ENCODE measurements around the gene PEX6.

PEX6 gene

DNA sequence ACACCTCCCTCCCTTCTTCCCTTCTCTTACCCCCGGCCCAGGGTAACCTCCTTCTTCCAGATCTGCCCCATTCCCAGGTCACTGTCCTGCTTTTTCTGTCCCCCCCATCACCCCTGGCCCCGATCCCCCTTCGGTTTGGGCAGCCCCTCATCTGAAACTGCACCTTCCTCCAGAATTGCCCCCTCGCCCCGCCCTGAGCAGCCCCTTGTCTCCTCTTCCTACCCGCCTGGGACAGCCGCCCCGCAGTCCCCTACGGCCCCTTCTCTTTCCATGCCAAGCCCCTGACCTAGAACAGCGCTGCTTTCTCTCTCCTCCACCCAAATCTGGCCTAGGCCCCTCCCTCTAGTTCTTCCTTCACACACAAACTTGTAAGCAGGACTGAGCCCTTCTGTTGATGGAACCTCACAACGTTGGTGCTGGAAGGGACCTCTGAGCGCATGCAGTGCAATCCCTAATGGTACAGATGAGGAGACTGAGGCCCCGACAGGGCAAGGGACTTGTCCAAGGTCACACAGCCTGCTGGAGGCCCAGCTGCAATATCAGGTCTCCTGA, 6.0 kb upstream of the PEX6 start:
- TF ChIP-seq, protein P1, sequence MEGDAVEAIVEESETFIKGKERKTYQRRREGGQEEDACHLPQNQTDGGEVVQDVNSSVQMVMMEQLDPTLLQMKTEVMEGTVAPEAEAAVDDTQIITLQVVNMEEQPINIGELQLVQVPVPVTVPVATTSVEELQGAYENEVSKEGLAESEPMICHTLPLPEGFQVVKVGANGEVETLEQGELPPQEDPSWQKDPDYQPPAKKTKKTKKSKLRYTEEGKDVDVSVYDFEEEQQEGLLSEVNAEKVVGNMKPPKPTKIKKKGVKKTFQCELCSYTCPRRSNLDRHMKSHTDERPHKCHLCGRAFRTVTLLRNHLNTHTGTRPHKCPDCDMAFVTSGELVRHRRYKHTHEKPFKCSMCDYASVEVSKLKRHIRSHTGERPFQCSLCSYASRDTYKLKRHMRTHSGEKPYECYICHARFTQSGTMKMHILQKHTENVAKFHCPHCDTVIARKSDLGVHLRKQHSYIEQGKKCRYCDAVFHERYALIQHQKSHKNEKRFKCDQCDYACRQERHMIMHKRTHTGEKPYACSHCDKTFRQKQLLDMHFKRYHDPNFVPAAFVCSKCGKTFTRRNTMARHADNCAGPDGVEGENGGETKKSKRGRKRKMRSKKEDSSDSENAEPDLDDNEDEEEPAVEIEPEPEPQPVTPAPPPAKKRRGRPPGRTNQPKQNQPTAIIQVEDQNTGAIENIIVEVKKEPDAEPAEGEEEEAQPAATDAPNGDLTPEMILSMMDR (conservative IDR thresholded peaks at IDR 0.05; ENCODE audit: low read depth, low read length), result no peak
- peak; percentile 29 for DNase-seq (ENCODE audit: low read depth)
- H3K4me3 ChIP-seq (ENCODE audit: low read depth, low read length), result peak overlapping the region; percentile 87

DNA sequence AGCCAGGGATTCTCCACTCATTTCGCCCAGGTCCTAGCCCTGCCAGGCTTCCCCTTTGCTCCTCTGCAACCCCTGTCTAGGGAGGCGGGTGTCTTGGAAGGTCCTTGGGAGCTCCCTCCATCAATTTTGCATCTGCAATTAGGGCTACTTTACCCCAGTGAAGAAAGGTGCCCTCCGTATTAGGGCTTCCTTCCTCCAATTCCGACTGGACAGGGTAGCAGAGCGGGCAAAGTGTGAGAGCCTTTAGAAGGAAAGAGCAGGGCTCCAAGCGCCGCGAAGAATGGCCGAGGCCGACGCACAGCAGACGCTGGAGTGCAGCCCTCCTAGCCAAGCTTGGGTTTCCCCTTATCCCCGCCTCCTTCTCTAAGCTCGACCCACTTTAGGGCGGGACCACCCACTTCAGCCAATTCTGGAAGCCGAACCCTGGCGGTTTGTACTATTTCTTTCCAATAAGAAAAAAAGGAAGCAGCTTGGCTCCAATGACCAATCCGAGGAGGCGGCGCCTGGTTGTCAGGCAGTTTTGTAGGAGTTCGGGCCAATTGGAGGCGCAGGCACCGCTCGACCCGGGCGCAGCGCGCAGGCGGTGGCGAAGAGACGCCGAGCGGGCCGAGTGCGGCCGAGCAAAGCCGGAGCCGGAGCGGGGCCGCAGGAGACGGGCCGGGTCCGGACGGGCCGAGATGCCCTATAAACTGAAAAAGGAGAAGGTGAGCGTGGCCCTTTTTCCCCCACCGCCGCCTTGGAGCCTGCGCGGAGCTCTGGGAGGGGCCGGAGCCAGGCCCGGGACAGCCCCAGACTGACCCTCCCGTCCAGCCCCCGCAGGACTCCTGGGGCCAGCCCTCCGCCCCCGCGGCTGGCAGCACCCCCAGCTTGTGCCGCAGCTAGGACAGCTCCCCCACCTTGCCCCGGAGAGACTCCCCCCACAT, 5.3 kb upstream of the PEX6 start, which contains the start of gene PPP2R5D:
PPP2R5D (plus strand) TSS at position 570 of the 923 bp plus-strand sequence; CDS start at position 678, 108 bp downstream.
- DNase-seq (ENCODE audit: low read depth), result peak; percentile 99
- peak within 1 kb of the TSS; percentile 87 for H3K4me3 ChIP-seq (ENCODE audit: low read depth, low read length)
- TF ChIP-seq, protein P1 (conservative IDR thresholded peaks at IDR 0.05; ENCODE audit: low read depth, low read length), result no peak

DNA sequence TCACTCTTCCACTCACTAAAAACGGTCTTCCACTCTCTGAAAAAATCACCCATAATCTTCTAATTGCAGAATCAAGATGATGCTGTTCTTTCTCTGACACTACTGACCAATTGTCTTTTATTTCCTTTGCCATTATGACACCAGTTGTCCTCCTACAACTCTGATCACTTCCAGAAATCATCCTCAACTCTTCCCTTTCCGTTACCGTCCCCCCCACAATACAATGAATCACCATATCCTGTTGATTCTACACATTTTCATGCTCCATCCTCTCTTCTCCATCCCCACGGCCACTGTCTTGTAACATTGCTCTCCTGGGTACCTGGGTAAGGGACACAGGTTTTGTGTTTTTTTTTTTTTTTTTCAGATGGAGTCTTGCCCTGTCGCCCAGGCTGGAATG, 2.9 kb upstream of the PEX6 start:
- no peak overlapping the region for H3K4me3 ChIP-seq (ENCODE audit: low read depth, low read length)
- TF ChIP-seq, protein P1 (conservative IDR thresholded peaks at IDR 0.05; ENCODE audit: low read depth, low read length), result no peak
- no peak for DNase-seq (ENCODE audit: low read depth)

DNA sequence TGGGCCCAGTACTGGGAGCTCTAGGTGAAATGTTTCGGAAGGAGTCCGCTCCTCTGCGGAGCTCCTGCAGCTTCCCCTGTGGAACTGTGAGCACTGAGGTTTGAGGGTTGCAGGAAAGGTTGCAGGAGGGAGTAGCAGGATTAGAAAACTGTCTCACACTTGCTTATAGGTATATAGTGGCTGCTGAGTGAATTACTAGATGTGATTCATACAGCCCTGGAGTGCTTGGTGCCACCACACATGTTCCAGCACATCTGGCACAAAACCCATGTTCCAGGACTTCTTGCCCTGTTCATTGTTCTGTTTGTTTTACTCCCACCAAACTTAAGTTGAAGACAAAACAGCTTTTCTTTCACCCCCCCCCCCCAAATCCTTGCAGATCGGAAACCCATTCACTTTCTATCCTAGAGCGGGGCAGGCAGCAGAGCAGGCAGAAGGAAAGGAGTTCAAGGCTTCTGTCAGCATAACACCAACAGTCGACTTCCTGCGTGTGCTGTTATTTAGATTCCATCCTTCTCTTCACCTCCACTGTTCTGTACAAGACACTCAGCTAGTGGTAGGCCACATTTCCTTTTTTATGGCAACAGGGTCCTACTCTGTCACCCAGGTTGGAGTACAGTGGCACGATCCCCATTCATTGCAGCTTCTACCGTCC, 669 bp upstream of the PEX6 start:
- TF ChIP-seq, protein P1 (conservative IDR thresholded peaks at IDR 0.05; ENCODE audit: low read depth, low read length), result no peak
- H3K4me3 ChIP-seq (ENCODE audit: low read depth, low read length), result peak overlapping the region; percentile 82
- DNase-seq (ENCODE audit: low read depth), result no peak

DNA sequence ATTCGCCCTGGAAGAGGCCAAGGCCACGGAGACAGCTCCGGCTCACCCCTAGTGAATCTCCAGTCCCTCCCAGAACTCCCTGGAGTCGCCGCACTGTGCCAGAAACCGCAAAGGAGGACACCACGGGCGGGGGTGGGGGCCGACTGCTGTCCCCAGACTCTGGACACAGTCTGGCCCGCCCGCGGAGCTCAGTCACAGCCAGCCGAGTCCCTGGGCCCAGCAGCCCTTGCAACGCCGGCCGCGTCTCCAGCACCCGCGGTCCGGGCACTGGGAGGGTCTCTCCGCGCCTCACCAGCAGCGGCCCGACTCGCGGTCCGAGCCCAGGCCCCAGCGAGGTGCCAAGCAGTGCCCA, 518 bp downstream of the PEX6 start:
- peak; percentile 18 for DNase-seq (ENCODE audit: low read depth)
- TF ChIP-seq, protein P1 (conservative IDR thresholded peaks at IDR 0.05; ENCODE audit: low read depth, low read length), result no peak

DNA sequence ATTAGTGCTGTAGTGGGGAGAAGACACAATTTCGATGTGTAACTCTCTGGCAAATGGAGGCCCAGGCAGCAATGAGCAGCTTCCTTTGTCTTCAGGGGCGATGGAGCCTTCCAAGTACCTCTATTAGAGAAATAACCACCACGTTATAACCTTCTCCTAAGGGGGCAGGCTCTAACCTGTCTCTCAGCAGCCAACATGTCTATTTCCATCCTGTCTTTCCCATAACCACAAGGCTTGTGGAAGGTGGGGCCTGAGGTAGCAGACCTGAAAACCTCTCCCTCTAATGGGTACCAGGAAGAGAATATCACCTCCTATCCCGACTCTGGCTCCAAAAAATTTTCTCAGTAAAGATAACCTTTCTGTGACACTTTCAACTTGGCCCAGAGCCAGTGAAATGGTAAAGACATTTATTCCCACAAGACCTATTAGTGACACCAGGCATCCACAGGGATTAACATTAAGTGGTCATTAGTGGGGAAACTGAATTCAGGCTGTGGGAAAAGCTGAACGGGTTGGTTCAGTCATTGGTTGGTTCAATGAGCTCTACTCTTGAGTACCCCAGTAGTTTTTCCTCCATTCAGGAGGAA, 4.0 kb downstream of the PEX6 start:
- TF ChIP-seq, protein P1 (conservative IDR thresholded peaks at IDR 0.05; ENCODE audit: low read depth, low read length), result no peak
- no peak overlapping the region for H3K4me3 ChIP-seq (ENCODE audit: low read depth, low read length)
- DNase-seq (ENCODE audit: low read depth), result no peak

More for the DNA sequence above, 518 bp downstream of the PEX6 start:
- peak overlapping the region; percentile 82 for H3K4me3 ChIP-seq (ENCODE audit: low read depth, low read length)
